Activated naive CD4-positive, alpha-beta T cell treated with anti-CD3 and anti-CD28 coated beads, Interleukin-2, amount 50 U/mL, for 24 hours (primary cell): ENCODE results near the gene DOCK4.

ENCODE experiments used
- H3K27ac Mint-ChIP-seq: one replicate; pipeline ENCODE4 v1.8.0; 2021; ENCODE audit warnings: mild to moderate bottlenecking, mixed read lengths
- H3K27me3 Mint-ChIP-seq: one replicate; pipeline ENCODE4 v1.8.0; 2021; ENCODE audit warnings: mixed read lengths
- H3K36me3 Mint-ChIP-seq: one replicate; pipeline ENCODE4 v1.8.0; 2021; ENCODE audit warnings: mixed read lengths
- H3K4me1 Mint-ChIP-seq: one replicate; pipeline ENCODE4 v1.8.0; 2021; ENCODE audit warnings: mixed read lengths
- H3K4me3 Mint-ChIP-seq: one replicate; pipeline ENCODE4 v1.8.0; 2021; ENCODE audit warnings: mild to moderate bottlenecking, mixed read lengths
- H3K9me3 Mint-ChIP-seq: one replicate; pipeline ENCODE4 v1.8.0; 2021; ENCODE audit warnings: mixed read lengths

Gene DOCK4

DNA sequence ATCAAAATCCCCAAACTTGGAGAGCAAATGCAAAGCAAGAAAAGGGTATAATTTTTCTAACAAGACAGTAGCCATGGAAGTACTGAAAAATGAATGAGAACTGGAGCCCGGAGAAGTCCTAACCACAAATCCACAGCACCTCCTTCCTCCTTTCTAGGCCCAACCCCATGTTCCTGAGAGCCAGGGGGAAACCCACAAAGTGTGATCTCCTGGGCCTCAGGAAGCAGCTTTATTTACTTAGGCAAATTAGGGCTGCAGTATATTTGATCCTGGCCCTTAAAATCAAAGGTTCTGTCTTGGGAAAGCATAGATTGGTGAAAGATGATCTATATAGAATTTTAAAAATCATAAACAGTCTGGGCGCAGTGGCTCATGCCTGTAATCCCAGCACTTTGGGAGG lies 103.0 kb downstream of the DOCK4 start:
- no peaks in the 10 kb centered on the region for H3K4me1 Mint-ChIP-seq
- no peak overlapping the region for H3K27ac Mint-ChIP-seq
- no peak overlapping the region for H3K4me3 Mint-ChIP-seq
- H3K27me3 Mint-ChIP-seq = peaks cover 2% of the 10 kb centered on the region
- H3K36me3 Mint-ChIP-seq = no peaks in the 10 kb centered on the region
- no peaks in the 10 kb centered on the region for H3K9me3 Mint-ChIP-seq

DNA sequence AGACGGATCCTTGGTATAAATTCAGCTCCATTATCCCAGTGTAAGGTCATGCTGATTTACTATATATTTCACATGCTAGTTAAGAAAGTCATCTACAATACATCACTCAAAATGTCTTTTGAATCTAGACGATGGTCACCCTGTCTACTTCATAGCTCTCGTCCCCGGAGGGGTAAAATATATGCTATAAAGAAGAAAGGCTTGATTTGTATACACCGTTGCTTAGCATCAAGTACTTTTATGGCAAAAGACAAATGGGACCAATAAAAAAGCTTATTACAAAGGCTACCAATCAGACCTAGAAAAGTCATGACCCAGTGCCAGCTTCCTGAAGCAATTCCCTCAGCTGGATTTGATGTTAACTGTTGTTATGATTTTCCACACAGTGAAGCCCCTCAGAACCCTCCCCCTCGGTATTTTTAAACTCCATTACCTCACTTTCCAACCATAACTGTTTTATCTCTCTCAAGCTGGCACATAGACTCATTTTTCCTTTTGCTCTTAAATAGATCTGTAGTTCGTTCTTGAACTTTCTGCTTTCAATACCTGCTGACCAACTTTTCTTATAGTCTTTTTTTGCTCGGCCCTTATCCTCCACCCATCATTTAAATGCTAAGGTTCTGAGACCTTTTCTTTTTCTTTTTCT lies 104.9 kb downstream of the DOCK4 start:
- Mint-ChIP-seq H3K36me3 (no peaks in the 10 kb centered on the region), H3K27me3 (peaks cover 2% of the 10 kb centered on the region), H3K9me3 (no peaks in the 10 kb centered on the region), H3K4me1 (no peaks in the 10 kb centered on the region), H3K27ac (no peak overlapping the region), H3K4me3 (no peak overlapping the region)

DNA sequence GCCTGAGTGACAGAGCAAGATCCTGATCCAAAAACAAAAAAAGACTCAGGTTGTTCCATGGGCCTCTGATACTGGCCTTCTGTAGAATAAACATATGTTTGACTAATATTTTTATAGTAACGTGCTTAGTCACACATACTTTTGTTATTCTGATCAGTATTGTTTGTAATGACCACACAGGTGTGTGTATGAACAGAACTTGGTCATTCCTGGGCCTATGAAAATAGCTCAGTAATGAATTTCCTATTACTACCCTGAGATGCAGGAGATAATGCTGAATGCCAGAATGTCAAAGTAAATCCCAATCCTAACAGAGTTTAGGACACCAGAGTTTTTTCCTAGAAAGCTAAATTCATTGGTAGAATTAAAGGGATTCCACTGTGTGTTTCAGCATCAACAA lies 108.7 kb downstream of the DOCK4 start:
- no peaks in the 10 kb centered on the region for H3K36me3 Mint-ChIP-seq
- no peaks in the 10 kb centered on the region for H3K9me3 Mint-ChIP-seq
- H3K27ac Mint-ChIP-seq = no peak overlapping the region
- no peaks in the 10 kb centered on the region for H3K4me1 Mint-ChIP-seq
- H3K4me3 Mint-ChIP-seq = no peak overlapping the region
- H3K27me3 Mint-ChIP-seq = no peaks in the 10 kb centered on the region

DNA sequence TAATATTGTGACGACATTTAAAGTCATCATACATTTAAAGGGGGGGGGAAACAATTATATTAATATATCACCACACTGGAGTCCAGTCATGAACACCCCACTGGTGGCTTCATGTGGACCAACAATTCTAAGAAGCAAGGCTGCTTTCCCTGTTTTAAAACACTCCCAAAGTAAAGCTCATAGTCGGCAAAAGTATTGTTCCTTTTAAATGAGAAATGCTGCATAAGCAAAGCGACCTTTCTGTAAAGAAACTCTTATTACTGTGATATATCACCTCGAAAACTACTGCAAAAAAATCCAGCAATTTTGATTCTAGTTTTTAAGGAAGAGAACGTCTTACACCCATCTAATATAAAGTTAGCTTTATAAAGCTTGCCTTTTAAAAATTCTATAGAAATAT lies 112.8 kb downstream of the DOCK4 start:
- no peaks in the 10 kb centered on the region for H3K36me3 Mint-ChIP-seq
- no peak overlapping the region for H3K4me3 Mint-ChIP-seq
- no peaks in the 10 kb centered on the region for H3K9me3 Mint-ChIP-seq
- no peak overlapping the region for H3K27ac Mint-ChIP-seq
- H3K27me3 Mint-ChIP-seq = peaks cover 5% of the 10 kb centered on the region
- no peaks in the 10 kb centered on the region for H3K4me1 Mint-ChIP-seq

DNA sequence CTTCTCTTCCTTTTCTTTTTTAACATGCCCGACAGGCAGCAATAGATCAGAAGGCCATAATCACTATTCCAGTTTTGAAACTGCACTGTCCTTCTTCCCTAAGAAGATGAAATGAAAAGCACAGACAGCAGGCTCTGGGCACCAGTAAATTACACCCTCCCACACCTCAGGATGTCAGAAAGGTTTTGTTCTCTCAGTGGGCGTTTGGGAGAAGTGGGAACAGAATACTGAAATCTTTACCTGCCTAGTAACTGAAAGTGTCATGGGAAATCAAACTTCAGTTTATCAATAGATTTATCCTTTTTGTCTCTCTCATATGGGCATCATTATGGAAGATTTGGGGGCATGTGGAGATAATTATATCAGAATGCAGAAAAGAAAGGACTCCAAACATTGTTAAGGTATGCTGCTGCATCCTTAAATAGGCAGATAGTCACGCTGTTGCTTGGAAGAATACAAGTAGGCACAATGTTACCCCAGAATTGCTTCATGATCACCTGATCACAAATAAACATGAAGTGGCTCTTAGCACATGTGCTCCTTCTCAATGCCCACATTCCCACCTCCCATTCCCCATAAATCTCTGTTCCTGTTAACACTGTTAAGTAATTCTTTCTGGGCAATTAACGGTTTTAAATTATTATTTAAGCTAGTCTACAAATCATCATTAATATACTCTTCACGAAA lies 113.3 kb downstream of the DOCK4 start:
- Mint-ChIP-seq H3K4me3 (no peak overlapping the region), H3K27me3 (peaks cover 5% of the 10 kb centered on the region), H3K4me1 (no peaks in the 10 kb centered on the region), H3K27ac (no peak overlapping the region), H3K9me3 (no peaks in the 10 kb centered on the region), H3K36me3 (no peaks in the 10 kb centered on the region)

DNA sequence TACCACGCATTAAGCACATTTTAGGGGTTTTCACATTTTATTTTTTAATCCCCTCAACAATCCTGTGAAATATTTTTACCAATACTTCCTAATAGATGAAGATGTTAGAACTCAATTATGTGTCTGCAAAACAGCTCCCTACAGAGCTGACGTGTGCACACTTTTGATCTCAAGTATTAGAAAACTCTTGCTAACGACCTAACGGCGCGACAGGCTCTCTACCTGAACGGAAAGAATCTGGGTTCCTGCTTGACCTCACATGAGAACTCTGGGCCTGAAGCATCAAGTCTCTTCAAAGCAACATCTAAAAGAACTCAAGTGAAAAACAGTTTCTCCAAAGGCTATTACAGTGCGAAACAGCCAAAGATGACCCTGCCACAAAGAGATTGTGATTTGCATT lies 113.9 kb downstream of the DOCK4 start:
- peaks cover 7% of the 10 kb centered on the region for H3K27me3 Mint-ChIP-seq

DNA sequence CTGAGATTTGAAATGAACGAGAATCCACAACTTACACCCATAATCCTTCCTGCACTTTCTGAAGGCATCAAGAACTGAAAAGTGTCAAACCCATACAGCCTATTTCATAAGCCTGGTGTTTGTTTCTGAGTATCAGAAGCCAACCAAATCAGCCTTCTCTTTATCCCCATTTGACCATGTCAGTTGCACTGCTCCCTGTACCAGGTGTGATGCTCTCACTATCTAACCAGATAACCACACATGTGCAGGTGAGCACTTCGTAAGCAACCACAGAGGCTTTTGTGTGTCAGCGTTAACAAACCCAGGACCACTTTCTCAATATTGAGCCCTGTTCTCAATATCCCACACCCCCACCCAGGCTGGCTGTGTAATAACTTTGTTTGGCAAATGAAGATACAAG lies 114.4 kb downstream of the DOCK4 start:
- H3K27ac Mint-ChIP-seq = no peak overlapping the region
- no peaks in the 10 kb centered on the region for H3K36me3 Mint-ChIP-seq
- no peaks in the 10 kb centered on the region for H3K9me3 Mint-ChIP-seq

More for the DNA sequence above, 113.9 kb downstream of the DOCK4 start:
- no peaks in the 10 kb centered on the region for H3K4me1 Mint-ChIP-seq
- no peak overlapping the region for H3K27ac Mint-ChIP-seq
- no peaks in the 10 kb centered on the region for H3K9me3 Mint-ChIP-seq
- H3K36me3 Mint-ChIP-seq = no peaks in the 10 kb centered on the region
- H3K4me3 Mint-ChIP-seq = no peak overlapping the region

DNA sequence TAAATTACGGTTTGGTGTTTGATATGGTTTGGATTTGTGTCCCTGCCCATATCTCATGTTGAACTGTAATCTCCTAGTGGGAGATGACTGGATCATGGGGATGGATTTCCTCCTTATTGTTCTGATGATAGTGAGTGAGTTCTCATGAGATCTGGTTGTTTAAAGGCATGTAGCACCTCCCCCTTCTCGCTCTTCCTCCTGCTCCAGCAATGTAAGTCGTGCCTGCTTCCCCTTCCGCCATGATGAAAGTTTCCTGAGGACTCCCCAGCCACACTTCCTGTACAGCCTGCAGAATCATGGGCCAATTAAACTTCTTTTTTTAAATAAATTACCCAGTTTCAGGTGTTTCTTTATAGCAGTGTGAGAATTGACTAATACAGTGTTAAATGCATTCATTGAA lies 116.6 kb downstream of the DOCK4 start:
- Mint-ChIP-seq H3K4me1 (no peaks in the 10 kb centered on the region), H3K9me3 (no peaks in the 10 kb centered on the region), H3K27me3 (peaks cover 11% of the 10 kb centered on the region), H3K4me3 (no peak overlapping the region), H3K36me3 (no peaks in the 10 kb centered on the region), H3K27ac (no peak overlapping the region)

More for the DNA sequence above, 114.4 kb downstream of the DOCK4 start:
- peaks cover 7% of the 10 kb centered on the region for H3K27me3 Mint-ChIP-seq
- H3K4me3 Mint-ChIP-seq = no peak overlapping the region
- no peaks in the 10 kb centered on the region for H3K4me1 Mint-ChIP-seq

DNA sequence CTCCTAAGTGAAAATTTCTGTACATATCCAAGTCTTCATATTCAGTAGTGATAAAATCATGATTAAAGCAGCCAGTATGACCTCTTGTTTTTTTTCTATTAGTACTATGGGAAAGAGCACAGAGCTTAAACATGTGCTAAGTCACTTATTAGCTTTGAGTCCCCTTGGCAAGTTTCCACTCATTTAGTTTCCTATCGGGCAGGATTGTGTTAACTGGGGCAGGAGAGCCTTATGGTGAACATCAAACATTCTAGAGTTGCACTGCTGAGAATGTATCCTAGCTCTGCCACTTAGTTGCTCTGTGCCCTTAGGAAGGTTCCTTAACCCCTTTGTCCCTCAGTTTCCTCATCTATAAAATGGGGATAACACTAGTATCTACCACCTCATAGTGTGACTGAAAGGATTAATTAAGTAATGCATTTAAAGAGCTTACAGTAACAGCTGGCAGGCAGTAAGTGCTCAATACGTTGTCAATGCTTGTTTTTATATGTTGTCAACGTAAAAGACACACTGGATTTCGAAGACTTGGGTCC lies 117.6 kb downstream of the DOCK4 start:
- no peaks in the 10 kb centered on the region for H3K9me3 Mint-ChIP-seq
- no peak overlapping the region for H3K4me3 Mint-ChIP-seq
- H3K4me1 Mint-ChIP-seq = no peaks in the 10 kb centered on the region
- peaks cover 11% of the 10 kb centered on the region for H3K27me3 Mint-ChIP-seq
- H3K36me3 Mint-ChIP-seq = no peaks in the 10 kb centered on the region
- no peak overlapping the region for H3K27ac Mint-ChIP-seq

DNA sequence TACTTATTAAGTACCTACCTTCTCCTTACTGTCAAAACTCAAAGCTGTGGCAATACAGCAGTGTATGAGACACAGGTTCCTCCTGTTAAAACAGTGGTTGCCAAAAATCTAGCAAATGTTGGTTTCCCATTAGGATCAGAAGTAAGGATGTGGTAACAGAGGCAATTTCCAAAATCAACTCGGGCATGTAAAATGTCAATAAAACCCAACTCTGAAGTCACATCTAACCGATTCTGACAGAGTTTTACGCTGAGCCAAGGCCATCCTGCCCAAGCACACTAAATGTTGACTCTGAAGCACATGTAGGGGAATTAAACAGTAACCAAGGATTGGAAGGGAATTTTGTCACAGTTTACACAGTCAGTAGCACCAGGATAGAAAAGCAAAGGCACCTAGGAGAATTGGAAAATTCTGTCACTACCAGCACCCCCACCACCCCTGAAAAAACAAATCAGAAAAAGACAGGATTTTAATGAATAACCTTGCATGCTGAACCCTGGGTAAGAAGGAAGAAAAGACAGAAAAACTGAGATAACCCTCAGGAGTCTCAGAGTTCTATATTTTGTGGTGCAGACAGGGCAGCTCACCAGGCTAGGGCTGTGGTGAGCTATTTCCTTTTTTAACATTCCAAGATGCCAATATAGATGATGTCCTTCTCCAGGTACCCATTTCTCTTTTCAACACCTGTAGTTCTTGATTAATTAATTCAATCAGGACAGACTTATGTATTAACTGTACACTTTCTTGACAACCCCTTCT lies 119.5 kb downstream of the DOCK4 start:
- H3K27me3 Mint-ChIP-seq = peaks cover 12% of the 10 kb centered on the region
- H3K4me3 Mint-ChIP-seq = no peak overlapping the region
- no peaks in the 10 kb centered on the region for H3K36me3 Mint-ChIP-seq
- H3K4me1 Mint-ChIP-seq = no peaks in the 10 kb centered on the region
- H3K27ac Mint-ChIP-seq = no peak overlapping the region
- no peaks in the 10 kb centered on the region for H3K9me3 Mint-ChIP-seq

DNA sequence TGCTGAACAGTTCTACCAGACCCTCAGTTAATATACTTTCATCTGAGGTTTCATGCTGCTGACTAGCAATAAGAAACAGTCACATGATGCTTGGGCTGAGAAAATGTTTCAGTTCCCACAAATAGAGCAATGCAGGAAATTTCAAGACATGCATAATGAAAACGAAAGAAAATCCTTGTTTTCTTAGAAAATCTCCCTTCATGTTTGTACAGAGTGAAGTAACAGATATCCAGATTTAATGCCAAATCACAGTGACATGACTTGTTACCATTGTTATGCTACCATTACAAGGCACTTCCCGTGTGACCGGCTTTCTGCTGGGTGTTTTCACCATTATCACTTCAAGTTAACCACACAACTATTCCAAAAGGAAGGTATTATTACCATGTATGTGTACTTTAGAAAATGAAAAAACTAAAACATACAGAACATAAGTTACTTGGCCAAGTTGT lies 121.7 kb downstream of the DOCK4 start:
- Mint-ChIP-seq H3K36me3 (no peaks in the 10 kb centered on the region), H3K4me3 (no peak overlapping the region), H3K4me1 (peaks cover 8% of the 10 kb centered on the region)

DNA sequence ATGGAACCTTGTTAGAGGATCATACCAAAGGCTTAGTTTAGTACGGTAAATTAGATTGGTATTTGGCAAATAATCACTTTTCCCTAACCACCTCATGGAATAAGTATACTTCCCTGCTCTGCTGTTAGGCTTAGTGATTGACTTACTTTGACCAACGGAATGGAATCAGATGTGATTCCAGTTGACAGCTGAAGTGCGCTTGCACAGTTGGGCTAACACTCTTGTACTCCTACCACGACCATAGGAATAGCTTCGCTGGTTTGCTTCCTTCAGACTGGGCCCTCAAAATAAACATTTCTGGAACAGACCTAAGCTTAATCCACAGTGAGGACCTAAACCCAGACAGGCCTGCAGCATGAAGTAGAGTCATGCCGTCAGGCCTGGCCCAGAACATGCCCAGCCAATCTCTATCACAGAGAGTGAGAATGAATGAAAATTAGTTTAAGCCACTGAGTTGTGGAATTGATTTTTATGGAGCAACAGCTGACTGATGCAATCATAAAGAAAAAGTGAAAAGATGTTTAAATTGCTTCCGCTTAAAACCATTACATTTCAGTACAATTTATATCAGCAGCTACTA lies 122.3 kb downstream of the DOCK4 start:
- Mint-ChIP-seq H3K27ac (no peak overlapping the region), H3K4me3 (no peak overlapping the region), H3K4me1 (peaks cover 8% of the 10 kb centered on the region), H3K27me3 (peaks cover 12% of the 10 kb centered on the region), H3K36me3 (no peaks in the 10 kb centered on the region), H3K9me3 (no peaks in the 10 kb centered on the region)

More for the DNA sequence above, 121.7 kb downstream of the DOCK4 start:
- no peak overlapping the region for H3K27ac Mint-ChIP-seq
- no peaks in the 10 kb centered on the region for H3K9me3 Mint-ChIP-seq
- peaks cover 16% of the 10 kb centered on the region for H3K27me3 Mint-ChIP-seq

DNA sequence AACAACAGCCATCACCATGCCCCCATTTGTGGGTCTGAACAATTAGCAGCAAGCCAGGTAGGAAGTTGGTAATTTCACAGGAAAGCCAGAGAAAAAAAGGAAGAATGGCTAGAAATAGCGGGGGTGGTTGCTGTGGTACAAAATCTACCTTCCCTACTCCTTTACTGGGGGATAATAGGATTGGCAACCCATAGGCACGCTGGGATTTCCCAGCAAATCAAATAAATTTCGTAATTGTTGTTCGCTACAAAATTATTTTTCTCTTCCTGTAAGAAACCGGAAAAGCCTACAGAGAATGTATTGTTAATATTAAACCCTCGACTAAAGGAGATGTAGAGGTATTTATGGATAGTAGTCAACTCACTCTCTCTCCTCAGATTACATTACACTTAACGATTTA lies 123.9 kb downstream of the DOCK4 start:
- no peaks in the 10 kb centered on the region for H3K9me3 Mint-ChIP-seq

DNA sequence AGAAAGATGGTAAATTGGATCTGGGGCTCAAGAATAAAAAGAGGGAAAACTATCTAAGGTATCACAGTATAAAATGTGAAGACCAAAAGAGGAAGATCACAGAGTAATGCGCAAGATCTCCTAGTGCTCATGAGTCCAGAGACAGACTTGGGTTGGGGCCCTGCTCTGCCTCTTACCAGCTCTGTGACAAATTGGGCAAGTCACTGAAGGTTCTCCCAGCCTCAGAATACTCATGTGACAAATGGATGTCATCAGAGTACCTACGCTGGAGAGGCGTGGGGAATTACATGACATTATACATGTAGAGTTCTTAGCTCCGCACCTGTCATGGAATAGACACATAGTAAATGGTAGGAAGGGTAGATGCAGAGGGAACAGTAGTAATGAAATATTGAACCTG lies 124.4 kb downstream of the DOCK4 start:
- no peak overlapping the region for H3K4me3 Mint-ChIP-seq
- no peaks in the 10 kb centered on the region for H3K36me3 Mint-ChIP-seq
- no peaks in the 10 kb centered on the region for H3K9me3 Mint-ChIP-seq
- peaks cover 15% of the 10 kb centered on the region for H3K27me3 Mint-ChIP-seq
- H3K27ac Mint-ChIP-seq = no peak overlapping the region
- H3K4me1 Mint-ChIP-seq = peaks cover 8% of the 10 kb centered on the region

More for the DNA sequence above, 123.9 kb downstream of the DOCK4 start:
- Mint-ChIP-seq H3K4me1 (peaks cover 8% of the 10 kb centered on the region), H3K4me3 (no peak overlapping the region), H3K27ac (no peak overlapping the region), H3K36me3 (no peaks in the 10 kb centered on the region), H3K27me3 (peaks cover 15% of the 10 kb centered on the region)

DNA sequence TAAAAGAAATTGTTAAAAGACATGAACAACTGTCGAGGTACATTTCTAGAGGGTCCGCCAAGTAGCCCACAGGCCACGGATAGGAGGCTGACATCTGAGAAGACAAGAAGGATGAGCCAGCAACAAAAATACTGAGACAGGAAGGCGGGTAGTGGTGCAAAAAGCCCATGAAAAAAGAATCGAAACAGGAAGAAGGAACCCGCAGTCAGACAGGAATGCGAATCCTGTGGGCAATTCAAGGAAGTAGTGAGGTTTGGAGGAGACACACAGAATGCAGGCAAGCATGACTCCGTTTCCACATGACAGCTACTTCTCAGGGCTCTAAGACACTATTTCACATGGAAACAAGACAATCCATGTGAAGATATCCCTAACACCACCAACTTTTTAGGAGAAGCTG lies 125.2 kb downstream of the DOCK4 start:
- Mint-ChIP-seq H3K27me3 (peaks cover 15% of the 10 kb centered on the region), H3K9me3 (no peaks in the 10 kb centered on the region), H3K36me3 (no peaks in the 10 kb centered on the region), H3K4me3 (no peak overlapping the region), H3K27ac (no peak overlapping the region), H3K4me1 (peaks cover 8% of the 10 kb centered on the region)
